WERI-Rb-1 (cell line): ENCODE results near the gene GID8.
A peak's percentile ranks its signal among the peaks of the same experiment; 100 is the strongest.

ENCODE experiments used
- DNase-seq: peaks from one replicate; pipeline ENCODE4 v3.0.0-alpha.2; 2020
- H3K27ac ChIP-seq: fragments of 250-450 bp; sonication (Bioruptor Pico); 2 replicates; pipeline ENCODE4 v1.5.1; 2020; ENCODE audit warnings: mild to moderate bottlenecking, moderate library complexity
- H3K27me3 ChIP-seq: fragments of 250-450 bp; sonication (Bioruptor Pico); 2 replicates; pipeline ENCODE4 v1.5.1; 2021; ENCODE audit warnings: mild to moderate bottlenecking, low read depth, moderate library complexity; ENCODE audit not compliant: insufficient read depth, severe bottlenecking
- H3K36me3 ChIP-seq: fragments of 250-450 bp; sonication (Bioruptor Pico); 2 replicates; pipeline ENCODE4 v1.5.1; 2020; ENCODE audit warnings: mild to moderate bottlenecking, moderate library complexity
- H3K4me3 ChIP-seq: 2 replicates; pipeline ENCODE4 v1.5.1; 2011; ENCODE audit warnings: low read depth, mild to moderate bottlenecking, control low read depth, low read length
- H3K9me3 ChIP-seq: fragments of 250-450 bp; sonication (Bioruptor Pico); 2 replicates; pipeline ENCODE4 v1.5.1; 2021; ENCODE audit warnings: mild to moderate bottlenecking, moderate library complexity; ENCODE audit not compliant: severe bottlenecking
- CTCF ChIP-seq: IDR thresholded peaks from 2 replicates; pipeline ENCODE4 v1.5.1; 2011; ENCODE audit warnings: low read depth, mild to moderate bottlenecking, control low read depth, inconsistent platforms, low read length

GID8 gene

DNA sequence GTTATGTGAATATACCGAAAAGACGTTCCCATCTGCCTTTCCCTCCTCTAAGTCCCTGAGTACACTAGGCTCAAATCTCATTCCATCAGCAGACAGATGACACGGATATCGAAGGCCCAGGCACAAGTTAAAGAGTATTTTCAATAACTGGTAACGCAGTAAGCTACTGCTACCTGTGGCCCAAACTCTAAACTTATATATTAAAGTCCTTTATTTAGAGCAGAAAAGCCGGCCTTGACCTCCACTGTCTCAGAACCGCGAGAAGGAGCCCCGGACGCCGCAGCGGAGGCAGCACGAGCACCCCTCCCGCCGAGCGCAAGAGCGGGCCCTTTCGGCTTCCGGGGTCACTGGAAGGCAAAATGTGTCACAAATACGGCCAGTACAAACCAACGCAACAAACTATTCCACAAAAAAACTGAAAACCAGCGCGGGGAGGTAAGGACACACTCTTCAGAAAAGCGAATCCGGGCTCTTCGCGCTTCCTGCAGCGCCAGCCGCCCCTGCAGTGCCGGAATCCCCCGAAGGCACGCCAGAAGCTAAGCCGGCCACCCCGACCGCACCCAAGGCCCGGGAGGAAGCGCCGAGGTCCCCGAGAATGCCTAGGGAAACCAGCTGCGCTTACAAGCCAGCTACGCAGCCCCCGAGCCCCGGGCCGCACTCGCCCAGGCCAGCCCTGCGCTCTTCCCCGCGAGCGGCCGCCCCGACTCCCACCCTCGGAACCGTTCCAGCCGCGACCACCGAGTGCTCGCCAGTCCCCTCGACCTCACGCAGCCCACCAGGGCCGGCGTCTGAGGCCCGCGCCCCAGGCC, 12.3 kb upstream of the GID8 start:
- TF ChIP-seq CTCF: no peak

DNA sequence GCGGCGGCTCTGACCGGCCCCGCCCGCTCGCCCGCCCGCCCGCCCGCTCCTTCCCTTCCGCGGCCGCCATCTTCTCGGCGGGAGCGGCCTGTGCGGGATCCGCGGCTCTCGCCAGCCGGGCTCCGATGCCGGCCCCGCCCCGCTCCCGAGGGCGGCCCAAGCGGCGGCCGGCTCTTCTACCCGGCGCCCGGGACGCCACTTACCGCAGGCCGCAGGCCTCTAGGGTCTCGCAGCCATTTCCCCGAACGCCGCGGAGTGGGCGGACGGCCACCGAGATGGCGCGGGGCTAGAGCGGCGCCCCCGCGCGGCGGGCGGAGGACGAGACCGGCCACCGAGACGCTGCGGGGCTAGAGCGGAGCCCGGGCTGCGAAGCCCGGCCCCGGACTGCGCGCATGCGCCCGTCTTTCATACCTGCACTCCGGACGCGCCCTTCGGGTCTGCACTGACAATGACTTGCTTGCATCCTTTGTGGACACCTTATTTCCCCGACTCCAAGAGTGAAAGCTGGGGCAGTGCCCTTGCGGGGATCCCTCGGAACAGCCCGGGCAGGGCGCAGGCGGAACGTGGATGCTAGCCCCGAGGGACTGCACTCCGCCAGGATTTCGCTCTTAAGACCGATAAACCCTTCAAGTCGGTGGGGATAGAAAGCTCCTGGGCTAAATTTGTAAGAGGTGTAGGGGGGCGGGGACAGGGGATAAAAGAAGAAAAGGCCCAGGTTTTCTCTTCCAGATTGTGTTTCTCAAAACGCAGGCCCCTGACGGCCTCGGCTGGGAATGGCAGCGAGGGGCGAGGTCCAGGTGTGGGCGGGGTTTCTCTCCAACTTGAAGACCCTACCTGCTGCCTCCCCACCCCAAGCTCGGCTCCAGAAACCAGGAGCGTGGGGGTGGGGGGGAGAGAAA, 11.5 kb upstream of the GID8 start, which contains the start of gene DIDO1:
DIDO1 (minus strand) TSS at position 277 of the 899 bp plus-strand sequence.
- H3K36me3 ChIP-seq: peaks cover 23% of the 10 kb centered on the region
- peak; percentile 90 for DNase-seq
- peak within 1 kb of the TSS; percentile 65 for H3K4me3 ChIP-seq
- H3K27me3 ChIP-seq: no peaks in the 10 kb centered on the region
- H3K9me3 ChIP-seq: no peaks in the 10 kb centered on the region
- TF ChIP-seq CTCF: peak; percentile 77
- peak within 1 kb of the TSS; percentile 97 for H3K27ac ChIP-seq

More for the DNA sequence above, 12.3 kb upstream of the GID8 start:
- H3K9me3 ChIP-seq: no peaks in the 10 kb centered on the region
- DNase-seq: peak; percentile 35
- peak overlapping the region; percentile 97 for H3K27ac ChIP-seq
- H3K27me3 ChIP-seq: no peaks in the 10 kb centered on the region
- peak overlapping the region; percentile 65 for H3K4me3 ChIP-seq
- H3K36me3 ChIP-seq: peaks cover 23% of the 10 kb centered on the region

DNA sequence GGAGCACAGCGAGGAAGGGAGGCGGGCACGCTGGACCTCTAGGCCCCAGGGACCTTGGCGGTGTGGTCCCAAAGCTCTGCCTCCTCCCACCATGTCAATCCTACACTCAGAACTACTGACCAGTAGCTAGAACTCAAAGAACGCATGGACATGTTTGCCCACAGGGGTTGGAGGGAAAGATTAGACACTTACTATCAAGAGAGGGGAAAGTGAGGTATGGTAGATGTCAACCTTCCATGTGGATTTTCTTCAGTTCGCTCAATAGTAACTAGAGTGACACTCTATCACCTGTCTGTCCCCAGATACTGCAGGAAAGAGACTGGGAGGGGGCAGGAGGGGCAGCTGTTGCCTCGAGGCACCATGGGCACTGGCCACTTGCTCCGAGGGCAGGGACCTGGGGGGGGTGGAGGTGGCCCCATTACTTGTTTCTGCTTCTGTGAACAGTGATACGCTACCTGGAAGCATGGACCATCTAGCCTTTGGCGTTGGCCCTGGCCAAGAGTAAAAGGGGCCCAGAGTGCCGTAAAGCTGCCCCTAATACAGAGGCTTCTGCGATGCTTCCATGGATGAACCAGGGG, 10.7 kb upstream of the GID8 start:
- no peak for TF ChIP-seq CTCF
- peak overlapping the region; percentile 97 for H3K27ac ChIP-seq
- no peak for DNase-seq
- H3K27me3 ChIP-seq: no peaks in the 10 kb centered on the region
- no peaks in the 10 kb centered on the region for H3K9me3 ChIP-seq
- H3K4me3 ChIP-seq: peak overlapping the region; percentile 65
- H3K36me3 ChIP-seq: peaks cover 23% of the 10 kb centered on the region

DNA sequence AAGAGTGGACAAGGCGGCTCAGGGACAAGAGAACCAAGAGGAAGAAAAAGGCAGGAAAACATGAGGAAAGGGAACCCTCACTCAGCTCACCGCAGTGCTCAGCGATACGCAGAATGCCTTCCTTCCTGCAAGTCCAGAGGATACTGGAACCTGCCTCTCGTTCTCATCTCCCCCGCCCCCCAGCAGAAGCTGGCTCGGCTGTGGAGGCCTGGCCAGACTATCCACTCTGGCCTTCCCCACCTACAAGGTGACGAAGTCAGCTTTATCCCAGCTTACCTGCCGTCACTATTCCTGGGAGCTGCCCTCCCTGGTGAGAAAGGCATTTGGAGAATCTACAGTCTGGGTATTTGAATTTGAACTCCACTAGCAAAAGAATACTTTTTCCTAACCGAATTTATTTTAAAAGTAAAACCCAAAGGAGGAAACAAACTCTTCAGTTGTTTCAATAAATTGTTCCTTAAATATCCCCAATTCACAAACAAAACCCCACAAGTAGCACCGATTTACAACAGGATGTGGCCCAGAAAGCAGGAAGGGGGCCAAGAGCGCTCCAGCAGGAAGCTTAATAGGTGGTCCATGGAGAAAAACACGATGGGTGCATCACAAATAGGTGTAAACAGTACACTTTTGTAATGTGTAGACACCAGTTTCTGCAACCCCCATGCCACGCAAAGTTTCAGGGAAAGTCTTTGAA, 9.6 kb upstream of the GID8 start:
- Histone ChIP-seq H3K9me3 (no peaks in the 10 kb centered on the region), H3K36me3 (peaks cover 25% of the 10 kb centered on the region), H3K27me3 (no peaks in the 10 kb centered on the region), H3K27ac (no peak overlapping the region), H3K4me3 (no peak overlapping the region)
- TF ChIP-seq CTCF: no peak
- no peak for DNase-seq

- no peak for DNase-seq
- TF ChIP-seq CTCF: no peak
- Histone ChIP-seq H3K27me3 (no peaks in the 10 kb centered on the region), H3K4me3 (no peak overlapping the region), H3K9me3 (no peaks in the 10 kb centered on the region), H3K27ac (no peak overlapping the region), H3K36me3 (peaks cover 30% of the 10 kb centered on the region)
These were observed 8.9 kb upstream of the GID8 start for GRCh38 chr20:62929051-62929538.
